ENCODE data around the gene PPP2R5E.
A peak's percentile ranks its signal among the peaks of the same experiment; 100 is the strongest.

The PPP2R5E gene

DNA sequence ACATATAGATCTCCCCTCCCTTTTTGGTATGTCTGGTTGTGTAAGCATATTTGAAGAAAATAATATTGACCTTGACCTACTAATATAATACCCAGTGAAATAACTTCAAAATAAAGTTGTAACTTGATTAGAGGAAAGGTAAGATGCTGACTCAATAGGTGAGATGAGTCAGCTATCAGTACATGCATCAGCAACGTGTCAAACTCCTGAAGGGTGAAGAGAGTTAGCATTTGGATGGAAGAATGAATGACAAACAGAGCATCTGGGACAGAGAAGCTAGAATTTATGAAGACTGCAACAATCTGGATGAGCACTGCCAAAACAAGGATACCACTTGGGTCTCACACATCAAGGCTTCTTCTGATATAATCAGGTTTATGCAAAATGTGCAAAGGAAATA is 74.9 kb downstream of the PPP2R5E start:
- no peak for DNase-seq

DNA sequence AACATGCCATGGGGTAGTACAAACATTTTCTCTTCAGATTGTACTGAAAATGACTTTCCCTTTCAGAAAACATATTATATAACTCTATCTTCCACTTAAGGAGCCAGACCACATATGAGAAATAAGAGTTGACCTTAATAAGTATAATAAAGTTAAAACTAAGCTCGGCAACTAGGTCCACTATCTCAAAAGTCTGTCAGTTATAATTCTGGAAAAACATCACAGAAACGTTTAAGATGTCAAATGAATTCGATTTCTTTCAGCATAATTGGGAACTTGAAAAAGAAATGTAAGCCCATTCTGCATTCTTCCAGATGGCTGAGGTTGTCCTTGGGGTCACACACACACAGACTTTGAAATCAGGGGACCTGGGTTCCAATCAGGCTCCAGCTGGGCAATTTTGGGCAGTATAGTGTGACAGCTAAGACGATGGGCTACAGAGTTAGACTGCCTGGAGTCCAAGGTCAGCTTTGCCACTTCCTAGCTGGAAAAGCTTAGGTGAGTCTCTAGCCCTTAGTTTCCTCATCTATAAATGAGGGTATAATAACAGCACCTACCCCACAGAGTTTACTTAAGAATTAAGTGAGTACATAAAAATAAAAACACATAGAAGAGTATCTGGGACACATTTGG is 75.6 kb downstream of the PPP2R5E start:
- DNase-seq, result no peak

DNA sequence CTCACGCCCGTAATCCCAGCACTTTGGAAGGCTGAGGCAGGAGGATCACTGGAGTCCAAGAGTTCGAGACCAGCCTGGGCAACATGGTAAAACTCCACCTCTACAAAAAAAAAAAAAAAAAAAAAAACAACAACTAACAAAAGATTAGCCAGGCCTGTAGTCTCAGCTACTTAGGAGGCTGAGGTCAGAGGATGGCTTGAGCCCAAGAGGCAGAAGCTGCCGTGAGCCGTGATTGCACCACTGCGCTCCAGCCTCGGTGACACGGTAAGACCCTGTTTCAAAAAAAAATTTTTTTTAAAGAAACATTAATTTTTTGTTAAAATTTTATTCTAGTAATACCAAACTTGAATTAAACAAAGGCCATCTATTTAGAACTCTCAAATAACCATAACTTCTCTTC is 77.8 kb downstream of the PPP2R5E start:
- no peak for DNase-seq

DNA sequence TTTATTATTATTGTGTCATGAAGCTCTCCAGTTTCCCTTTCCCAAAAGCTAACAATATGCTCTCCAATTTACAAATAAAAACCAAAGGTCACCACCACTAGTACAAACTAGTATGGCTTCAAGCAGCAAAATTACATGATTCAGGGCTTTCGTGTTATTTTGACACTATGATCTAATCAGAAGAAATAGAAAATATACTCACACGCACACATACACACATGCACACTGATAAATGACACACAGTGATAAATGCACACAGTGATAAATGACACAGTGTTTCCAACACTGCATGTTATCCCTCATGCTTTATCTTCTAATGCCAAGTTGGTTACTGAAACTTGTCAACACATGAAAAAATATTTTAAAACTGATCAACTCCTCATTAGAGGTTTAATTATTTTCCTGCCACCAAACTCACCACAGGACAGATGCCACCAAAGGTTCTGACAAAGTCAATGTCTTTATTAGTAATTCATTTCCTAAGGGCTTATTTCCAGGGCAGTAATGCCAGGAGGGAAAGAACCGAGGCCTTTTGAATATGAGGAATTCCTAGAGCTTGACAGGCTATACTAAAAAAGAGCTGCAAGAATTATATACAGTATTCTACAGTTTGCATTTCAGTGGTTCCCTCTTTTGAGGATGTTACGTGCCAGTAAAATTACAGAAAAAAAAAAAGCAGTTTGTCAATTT is 82.4 kb downstream of the PPP2R5E start:
- no peak for DNase-seq

DNA sequence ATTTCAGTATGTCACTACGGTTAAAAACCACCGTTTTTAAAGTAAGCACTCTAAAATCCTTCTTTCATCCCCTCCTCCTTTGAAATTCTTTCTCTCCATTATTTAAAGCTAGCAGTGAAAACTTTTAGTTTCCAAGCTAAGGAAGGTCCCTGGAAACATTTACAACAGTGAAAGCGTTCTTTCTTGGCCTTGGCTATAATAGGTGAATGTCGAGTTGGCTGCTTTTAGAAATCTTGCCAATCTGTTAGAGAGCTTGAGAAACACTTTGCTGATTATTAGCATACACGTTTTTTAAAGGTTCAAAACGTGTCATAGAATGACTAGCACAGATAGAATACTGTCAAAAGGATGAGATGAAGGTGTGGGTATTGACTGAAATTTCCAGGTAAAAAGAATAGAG is 83.4 kb downstream of the PPP2R5E start:
- DNase-seq, result no peak

DNA sequence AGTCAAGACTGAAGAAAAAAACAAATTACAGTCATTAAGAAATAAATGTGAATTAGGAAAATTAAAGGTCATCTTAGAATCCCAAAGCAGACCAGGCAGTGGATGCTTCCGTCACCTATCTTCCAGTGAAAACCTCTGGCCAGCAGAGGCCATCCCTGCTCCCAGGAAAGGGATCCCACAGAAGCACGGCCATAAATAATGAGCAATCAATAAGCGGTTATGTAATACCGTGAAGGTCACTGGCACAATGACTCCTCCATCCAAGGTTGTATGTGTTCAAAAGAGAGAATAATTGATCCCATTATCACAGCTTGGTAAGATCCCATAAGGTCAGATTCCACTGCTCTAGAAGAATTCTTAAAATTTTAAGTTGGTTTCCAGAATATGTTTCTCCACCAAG is 85.7 kb downstream of the PPP2R5E start:
- no peak for DNase-seq

DNA sequence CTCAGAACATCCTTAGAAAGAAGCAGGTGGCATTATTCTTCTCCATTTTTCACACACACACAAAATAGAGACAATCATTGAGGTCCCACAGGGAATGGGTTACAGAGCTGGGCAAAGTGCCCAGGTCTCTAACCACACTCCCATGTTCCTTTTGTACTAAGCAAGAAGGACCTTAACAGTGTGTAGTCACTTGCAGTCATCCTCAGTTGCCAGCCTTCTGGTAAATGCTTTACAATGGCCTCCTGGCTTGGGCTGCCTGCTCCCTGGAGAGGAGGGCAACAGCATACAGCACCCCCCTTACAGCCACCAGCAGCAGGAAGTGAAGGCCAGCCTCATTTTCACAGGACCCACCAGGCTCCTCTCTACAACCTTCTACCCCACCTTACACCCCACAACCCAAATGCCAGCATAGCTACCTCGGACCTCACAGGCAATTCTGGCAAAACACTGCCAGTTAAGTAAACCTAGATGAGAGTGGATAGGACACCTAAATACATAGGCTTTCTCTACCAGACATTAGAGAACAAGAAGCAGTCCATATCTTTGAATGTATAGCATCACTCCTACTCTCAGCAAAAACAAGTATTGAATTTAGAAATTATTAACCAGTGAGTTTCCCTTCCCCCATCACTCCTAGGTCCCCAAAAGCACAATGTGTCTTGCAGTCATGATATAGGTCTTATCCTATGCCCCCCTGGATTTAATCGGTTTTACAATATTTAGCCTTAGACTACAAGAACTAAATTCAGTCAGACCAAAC is 88.1 kb downstream of the PPP2R5E start:
- DNase-seq, result peak; percentile 53

DNA sequence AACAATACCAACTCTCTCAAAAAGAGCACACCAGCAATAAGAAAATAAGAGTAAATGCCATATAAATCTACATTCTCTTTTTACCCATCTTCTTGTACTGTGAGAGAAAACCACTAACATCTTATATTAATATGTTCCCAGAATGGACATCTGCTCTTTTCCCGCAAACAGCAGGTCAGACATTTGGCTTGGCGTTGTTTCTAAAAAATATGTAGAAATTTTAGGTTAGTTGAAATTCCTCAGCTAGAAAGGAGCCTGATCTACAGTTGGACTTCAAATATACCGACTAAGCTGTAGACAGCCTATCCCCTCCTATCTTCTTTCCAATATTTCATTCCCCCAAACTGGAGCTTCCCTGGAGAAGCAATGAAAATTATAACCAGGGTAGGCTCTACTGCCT is 88.7 kb downstream of the PPP2R5E start:
- peak; percentile 43 for DNase-seq

DNA sequence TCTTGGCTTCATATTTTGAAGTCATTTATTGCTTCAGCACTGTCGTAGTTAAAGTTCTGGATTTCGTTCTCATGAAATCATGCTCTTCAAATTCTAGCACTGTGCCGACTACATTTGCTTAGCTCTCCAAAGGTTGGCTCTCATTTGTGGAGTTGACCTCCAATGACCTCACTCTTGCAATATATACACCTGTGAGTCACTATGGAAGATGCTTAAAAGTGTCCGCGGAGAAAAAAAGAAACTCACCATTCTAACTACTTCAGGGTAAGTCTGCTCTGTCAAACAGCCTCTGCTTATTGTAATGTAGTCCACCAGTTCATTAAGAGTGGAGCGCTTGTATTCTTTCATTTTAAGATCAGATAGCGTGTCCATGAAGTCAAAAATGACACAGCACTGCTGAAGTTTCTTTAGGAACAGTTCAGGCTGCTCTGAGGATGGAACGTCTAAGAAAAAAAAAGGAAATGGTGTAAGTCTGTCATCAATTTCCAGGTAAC is 89.7 kb downstream of the PPP2R5E start:
- DNase-seq, result no peak

DNA sequence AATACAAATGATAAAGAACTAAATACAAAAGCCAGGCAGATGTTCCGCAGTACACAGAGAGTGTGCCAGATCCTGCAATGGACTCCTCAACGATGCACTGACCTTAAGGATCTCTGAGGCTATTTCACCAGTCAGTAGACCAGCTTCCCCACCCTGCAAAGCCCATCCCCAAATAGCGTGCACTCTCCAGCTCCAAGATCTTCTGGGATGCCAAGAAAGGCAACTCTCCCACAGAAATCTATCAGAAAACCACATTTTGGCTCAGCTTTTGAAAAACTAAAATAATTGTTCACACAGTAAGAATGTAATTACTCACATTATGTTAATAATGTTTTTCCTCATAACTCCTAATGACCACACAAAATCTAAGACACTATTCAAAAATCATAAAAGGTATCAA is 90.4 kb downstream of the PPP2R5E start:
- no peak for DNase-seq

DNA sequence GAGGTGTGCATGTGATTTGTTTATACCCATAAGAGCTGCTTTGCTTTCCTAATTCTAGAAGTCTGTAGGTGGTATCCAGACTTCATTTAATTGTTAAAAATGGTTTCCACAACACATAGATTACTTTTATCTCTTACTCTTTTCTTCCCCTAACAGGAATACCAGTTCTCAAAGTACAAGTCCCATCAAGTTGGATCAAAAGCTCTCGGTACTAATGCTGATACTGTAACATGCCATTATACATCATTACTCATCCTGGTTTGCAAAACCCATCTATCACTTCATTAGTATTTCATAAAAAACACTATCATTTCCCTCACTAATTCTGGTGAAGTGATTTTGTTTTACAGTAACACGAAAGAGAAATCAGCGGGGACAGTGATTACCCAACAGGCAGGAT is 94.3 kb downstream of the PPP2R5E start:
- no peak for DNase-seq

DNA sequence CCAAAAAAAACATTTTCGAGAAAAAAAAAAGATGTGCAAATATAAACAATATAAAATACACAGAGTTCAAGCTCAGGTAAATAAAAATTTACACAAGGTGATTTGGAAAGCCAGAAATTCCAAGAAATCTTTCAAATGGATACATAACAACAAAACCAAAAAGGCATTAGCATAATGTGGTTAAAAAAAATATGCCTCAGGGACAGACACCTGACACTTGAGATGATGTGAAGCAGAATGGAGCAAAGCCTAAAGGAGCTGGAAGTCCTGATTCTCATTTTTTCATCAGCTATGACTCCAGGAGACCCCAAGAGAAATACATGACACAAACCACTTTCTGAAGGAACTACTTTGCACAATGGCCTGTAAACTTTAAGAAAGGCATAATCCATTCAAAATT is 98.6 kb downstream of the PPP2R5E start:
- DNase-seq, result no peak

DNA sequence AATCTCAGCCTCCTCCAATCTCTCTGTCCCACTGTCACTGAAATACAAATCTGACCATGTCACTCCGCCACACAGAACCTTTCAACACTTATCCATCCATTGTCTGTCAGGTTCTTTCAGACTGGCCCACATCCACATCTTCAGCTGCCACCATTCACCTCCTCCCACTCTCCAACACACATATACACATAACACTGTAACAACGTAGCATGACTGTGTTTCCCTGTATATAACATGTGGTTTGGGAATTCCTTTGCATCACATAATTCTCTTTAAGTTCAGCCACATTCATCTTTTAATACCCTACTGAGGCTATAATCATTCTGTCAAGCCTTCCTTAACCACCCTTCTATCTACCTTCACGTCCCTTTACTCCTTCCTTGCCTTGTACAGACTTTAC is 99.2 kb downstream of the PPP2R5E start:
- DNase-seq, result no peak

DNA sequence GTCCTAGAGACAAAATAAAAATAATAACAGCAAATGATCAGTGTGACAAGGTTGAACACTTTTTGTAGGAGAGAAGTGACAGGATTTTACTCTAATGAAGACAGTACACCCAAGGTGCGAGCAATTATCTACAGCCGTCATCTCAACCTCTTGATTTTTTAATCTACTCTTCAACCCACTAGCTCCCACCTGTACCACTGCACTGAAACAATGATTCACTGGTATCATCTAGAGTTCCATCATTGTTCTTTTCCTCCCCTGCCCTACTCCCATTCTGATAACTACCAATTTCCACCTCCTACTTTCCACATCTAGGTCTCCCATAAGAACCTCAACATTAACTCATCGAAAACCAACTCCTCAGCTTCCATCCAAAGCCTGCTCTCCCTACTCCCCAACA is 99.8 kb downstream of the PPP2R5E start:
- DNase-seq, result no peak

DNA sequence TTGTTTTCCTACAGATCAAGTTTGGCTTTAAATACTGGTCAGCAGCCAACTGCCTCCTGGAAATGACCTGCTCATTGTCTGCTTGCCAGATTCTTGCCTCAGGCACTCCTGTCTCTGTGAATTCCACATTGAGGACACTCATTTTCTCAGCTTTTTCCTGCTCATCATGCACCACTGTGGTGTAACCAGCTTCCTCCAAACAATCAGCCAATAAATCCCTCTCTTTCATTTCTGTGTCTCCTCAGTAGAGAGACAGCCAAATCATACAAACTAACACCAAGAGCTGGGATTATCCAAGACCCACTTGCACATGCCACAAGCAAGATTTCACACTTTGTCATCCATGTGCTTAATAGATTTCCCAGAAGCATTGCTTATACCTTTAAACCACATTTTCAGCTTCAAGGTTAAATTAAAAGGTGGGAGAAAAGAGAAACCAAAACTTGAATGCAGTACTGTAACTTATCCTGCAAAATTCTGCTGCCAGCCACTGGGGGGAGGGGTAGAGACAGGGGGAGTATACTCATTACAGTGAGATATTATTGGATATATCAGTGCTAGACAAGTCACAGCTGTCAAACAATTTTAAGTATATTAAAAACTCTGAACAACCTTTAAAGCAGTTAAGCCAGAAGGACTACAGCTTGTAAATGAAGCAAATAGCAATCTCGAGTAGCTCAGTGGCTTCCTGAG is 105.0 kb downstream of the PPP2R5E start:
- DNase-seq, result peak; percentile 97

DNA sequence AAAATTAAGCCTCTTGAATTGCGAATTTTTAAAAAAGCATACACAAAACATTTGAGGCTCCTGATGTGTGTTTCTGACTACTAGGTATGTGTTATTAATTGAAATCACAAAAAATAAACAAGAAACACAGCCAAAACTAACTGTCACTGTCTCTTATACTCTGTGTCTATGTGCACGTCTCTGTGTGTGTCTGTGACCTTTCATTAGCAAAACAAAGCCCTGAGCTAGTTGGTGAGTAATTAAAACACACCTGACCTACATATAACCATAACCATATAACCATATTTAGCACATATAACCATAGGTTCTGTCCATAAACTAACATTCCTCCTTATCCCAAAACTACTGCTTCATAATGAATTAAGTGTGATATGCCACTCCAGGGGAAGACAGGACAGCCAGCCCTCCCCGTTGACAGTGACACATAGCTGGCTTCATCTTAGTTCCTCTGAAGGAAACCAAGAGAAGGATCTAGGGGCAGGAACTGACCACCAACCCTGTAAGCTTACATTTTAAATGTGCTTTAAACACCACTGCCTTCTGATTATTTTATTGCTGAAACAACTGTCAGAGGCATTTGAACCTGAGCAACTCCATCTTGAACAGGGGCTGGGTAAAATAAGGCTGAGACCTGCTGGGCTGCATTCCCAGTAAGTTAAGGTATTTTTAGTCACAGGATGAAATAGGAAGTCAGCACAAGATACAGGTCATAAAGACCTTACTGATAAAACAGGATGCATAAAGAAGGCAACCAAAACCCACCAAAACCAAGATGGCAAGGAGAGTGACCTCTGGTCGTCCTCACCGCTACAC is 106.7 kb downstream of the PPP2R5E start:
- DNase-seq, result no peak

DNA sequence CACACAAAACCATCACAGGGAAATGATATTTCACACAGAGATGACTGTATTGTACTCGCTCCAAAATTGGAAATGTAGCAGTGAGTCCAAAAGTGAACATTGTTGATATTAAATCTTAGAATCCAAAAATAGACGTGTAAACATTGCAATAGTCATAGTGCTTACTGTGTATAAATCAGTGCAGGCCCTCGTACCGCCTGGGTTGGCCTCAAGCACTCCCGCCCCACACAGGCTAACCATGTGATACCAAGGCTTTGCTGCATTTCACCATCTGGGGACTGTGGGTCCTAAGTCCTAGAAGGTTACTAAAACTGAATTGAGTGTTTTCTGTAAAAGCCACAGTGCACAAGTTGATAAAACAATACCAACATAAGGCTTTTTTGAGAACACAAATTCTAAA is 107.3 kb downstream of the PPP2R5E start:
- DNase-seq, result peak; percentile 59

DNA sequence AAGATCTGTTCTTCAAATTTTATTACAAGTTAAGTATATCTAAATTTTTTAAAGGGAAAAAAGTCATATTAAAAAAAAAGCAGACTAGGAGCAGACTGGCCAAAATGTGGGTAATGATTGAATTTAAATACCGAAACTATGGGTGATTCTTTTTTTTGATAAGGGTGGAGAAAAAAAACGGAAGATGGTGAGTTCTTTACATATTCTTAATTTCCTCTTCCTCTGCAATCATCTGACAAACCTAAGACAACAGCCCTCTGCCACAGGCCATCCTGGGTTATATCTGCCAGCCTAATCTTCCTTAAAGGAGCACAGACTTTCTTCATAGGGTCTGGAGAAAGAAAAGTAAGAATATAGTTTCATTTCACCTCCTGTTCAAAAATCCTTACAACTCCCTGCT is 108.0 kb downstream of the PPP2R5E start:
- DNase-seq, result no peak

DNA sequence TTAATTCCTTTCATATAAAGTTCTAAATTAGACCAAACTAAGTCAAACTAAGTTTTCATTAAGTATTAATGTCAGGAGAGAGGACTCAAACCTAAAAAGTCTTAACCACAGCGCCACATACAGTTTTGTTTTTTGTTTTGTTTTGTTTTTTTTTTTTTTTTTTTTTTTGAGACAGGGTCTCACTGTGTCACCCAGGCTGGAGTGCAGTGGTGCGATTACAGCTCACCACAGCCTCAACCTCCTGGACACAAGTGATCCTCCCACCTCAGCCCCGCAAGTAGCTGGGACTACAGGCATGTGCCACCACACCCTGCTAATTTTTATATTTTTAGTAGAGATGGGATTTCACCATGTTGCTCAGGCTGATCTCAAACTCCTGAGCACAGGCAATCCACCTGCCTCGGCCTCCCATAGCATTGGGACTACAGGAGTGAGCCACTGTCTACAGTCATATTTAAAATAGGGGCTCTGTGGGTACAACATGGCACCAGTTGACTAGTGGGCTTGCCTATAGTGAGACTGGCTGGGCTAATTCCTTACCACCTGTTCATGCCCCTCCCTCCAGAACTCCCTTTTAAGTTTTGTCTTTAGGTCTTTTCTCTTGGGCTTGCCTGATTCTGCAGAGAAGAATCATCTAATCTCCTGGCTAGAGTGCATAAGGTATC is 110.2 kb downstream of the PPP2R5E start:
- DNase-seq, result no peak

DNA sequence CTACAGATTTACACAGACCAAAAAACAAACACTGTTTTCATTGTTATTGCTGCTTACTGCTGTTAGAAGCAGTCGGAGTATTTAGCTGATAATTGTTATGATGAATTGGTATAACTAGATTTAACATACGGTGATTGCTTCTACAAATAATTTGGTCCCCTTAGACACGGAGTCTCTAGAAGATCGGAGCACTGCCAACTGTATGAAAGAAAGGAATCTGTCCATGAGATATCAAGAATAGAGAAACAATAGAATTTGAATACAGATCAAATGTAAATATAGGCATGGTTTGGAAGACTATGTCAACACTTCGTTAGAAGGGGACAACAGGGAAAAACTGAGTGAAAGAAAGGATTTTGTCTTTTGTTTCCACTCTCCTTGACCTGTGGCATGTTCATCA is 110.9 kb downstream of the PPP2R5E start:
- no peak for DNase-seq

DNA sequence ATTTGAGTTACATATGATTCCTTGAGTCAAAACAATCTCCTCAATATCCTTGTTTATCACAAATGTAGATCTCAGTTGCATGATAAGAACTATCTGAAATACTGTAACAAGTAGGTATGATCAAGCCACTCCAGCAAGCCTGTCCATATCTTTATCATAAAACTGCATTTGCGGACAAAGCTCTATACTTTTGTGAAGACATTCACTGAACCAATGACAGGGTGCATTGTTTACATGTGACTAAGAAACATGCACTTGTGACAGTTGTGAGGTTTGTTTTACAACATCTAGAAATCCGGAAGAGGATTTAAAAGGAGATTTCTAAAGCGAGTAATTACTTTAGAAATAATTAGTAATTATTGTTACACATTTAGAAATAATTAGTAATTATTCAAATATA is 111.7 kb downstream of the PPP2R5E start:
- DNase-seq, result no peak

DNA sequence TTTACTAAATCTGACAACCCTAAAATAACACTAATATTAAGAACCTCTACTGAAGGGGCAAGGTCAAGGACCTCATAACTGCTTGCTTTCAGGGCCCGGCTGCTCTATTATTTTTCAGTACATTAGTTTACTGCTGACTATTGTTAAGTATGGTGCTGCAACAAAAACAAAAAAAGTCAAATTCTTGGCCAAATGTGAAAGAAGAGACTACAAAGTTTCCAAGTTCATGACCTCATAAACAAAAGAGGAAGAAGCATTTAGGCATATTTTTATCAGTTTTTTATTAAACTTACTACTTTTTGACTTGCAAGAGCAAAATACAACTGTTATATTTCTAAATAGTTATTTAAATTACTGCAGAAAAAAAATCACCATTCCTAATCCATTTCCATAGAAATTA is 114.7 kb downstream of the PPP2R5E start:
- no peak for DNase-seq
